HEK293 (cell line): ENCODE data around the gene ASXL1.

Experiments used
- CTCF ChIA-PET: fragments of 350-600 bp; formaldehyde crosslinking; extraction: SDS; loops from one replicate; lab custom pipeline; 2021; ENCODE audit warnings: antibody characterized with exemption; lab: Yijun Ruan, JAX
- POLR2A ChIA-PET: fragments of 300-600 bp; formaldehyde crosslinking; extraction: SDS; loops from one replicate; lab custom pipeline; 2020; ENCODE audit warnings: antibody characterized with exemption, inconsistent platforms; lab: Yijun Ruan, JAX
- H3K27ac ChIP-seq: fragments of 200-500 bp; sonication (Bioruptor generic); 2 replicates; pipeline ENCODE4 v1.5.1; 2014; ENCODE audit warnings: low read depth, low read length, control low read depth, inconsistent platforms; ENCODE audit errors: extremely low read depth
- H3K36me3 ChIP-seq, 2 experiments: fragments of 200-500 bp in 1 of 2; sonication (Bioruptor generic) in 1 of 2; 1 replicate in 1 of 2; 2 replicates in 1 of 2; pipeline ENCODE4 v1.5.1; 2014 to 2017; ENCODE audit warnings: inconsistent platforms in 2 of 2, low read length in 2 of 2; ENCODE audit not compliant: control insufficient read depth in 2 of 2, insufficient read depth in 1 of 2
- H3K4me1 ChIP-seq: fragments of 200-500 bp; sonication (Bioruptor generic); 2 replicates; pipeline ENCODE4 v1.5.1; 2014; ENCODE audit warnings: mild to moderate bottlenecking, low read length, inconsistent platforms; ENCODE audit not compliant: control insufficient read depth, insufficient read depth
- H3K4me3 ChIP-seq: 2 replicates; pipeline ENCODE4 v1.5.1; 2011; ENCODE audit warnings: low read depth, mild to moderate bottlenecking, control low read depth, low read length, moderate library complexity
- H3K9me3 ChIP-seq: fragments of 200-500 bp; sonication (Bioruptor generic); 2 replicates; pipeline ENCODE4 v1.5.1; 2014; ENCODE audit warnings: low read depth, low read length, inconsistent platforms; ENCODE audit not compliant: control insufficient read depth, insufficient read depth
- AEBP2 ChIP-seq: fragments of 450-650 bp; formaldehyde crosslinking; IDR thresholded peaks from 2 replicates; pipeline ENCODE4 v1.5.1; 2016; ENCODE audit warnings: missing biosample characterization, missing genetic modification characterization, borderline replicate concordance
- BCL11B ChIP-seq: fragments of 450-650 bp; formaldehyde crosslinking; IDR thresholded peaks from 2 replicates; pipeline ENCODE4 v1.5.1; 2016; ENCODE audit warnings: low read depth, missing biosample characterization, missing genetic modification characterization
- FEZF1 ChIP-seq: fragments of 450-650 bp; formaldehyde crosslinking; IDR thresholded peaks from 2 replicates; pipeline ENCODE4 v1.5.1; 2016; ENCODE audit warnings: missing biosample characterization, missing genetic modification characterization
- GLI4 ChIP-seq: fragments of 450-650 bp; formaldehyde crosslinking; IDR thresholded peaks from 2 replicates; pipeline ENCODE4 v1.5.1; 2016; ENCODE audit warnings: missing biosample characterization, missing genetic modification characterization
- GLIS2 ChIP-seq: fragments of 450-650 bp; formaldehyde crosslinking; IDR thresholded peaks from 2 replicates; pipeline ENCODE4 v1.5.1; 2016; ENCODE audit warnings: missing biosample characterization, missing genetic modification characterization
- SCRT1 ChIP-seq: fragments of 450-650 bp; formaldehyde crosslinking; IDR thresholded peaks from 2 replicates; pipeline ENCODE4 v1.5.1; 2016; ENCODE audit warnings: missing biosample characterization, missing genetic modification characterization, borderline replicate concordance
- TCF7L2 ChIP-seq: IDR thresholded peaks from 2 replicates; pipeline ENCODE4 v1.6.1; 2011; ENCODE audit warnings: low read depth, mild to moderate bottlenecking, inconsistent platforms, low read length, moderate library complexity, borderline replicate concordance
- TRIM28 ChIP-seq: IDR thresholded peaks from 2 replicates; pipeline ENCODE4 v1.6.1; 2011; ENCODE audit warnings: low read length, control low read depth, borderline replicate concordance
- ZFP3 ChIP-seq: fragments of 450-650 bp; formaldehyde crosslinking; IDR thresholded peaks from 2 replicates; pipeline ENCODE4 v1.5.1; 2016; ENCODE audit warnings: low read depth, missing biosample characterization, missing genetic modification characterization
- ZNF19 ChIP-seq: fragments of 450-650 bp; formaldehyde crosslinking; IDR thresholded peaks from 2 replicates; pipeline ENCODE4; 2016; ENCODE audit warnings: missing biosample characterization, missing genetic modification characterization, low read depth
- ZNF202 ChIP-seq: fragments of 450-650 bp; formaldehyde crosslinking; IDR thresholded peaks from 2 replicates; pipeline ENCODE4 v1.5.1; 2016; ENCODE audit warnings: missing biosample characterization, missing genetic modification characterization, borderline replicate concordance
- ZNF223 ChIP-seq: fragments of 450-650 bp; formaldehyde crosslinking; IDR thresholded peaks from 2 replicates; pipeline ENCODE4 v1.5.1; 2016; ENCODE audit warnings: missing biosample characterization, missing genetic modification characterization
- ZNF292 ChIP-seq: fragments of 450-650 bp; formaldehyde crosslinking; IDR thresholded peaks from 2 replicates; pipeline ENCODE4 v1.5.1; 2016; ENCODE audit warnings: low read depth, missing biosample characterization, missing genetic modification characterization, borderline replicate concordance
- ZNF302 ChIP-seq: fragments of 450-650 bp; formaldehyde crosslinking; IDR thresholded peaks from 2 replicates; pipeline ENCODE4 v1.5.1; 2016; ENCODE audit warnings: missing biosample characterization, missing genetic modification characterization, low read depth
- ZNF423 ChIP-seq: fragments of 450-650 bp; formaldehyde crosslinking; IDR thresholded peaks from 2 replicates; pipeline ENCODE4 v1.5.1; 2016; ENCODE audit warnings: missing biosample characterization, missing genetic modification characterization
- ZNF660 ChIP-seq: fragments of 450-650 bp; IDR thresholded peaks from 2 replicates; pipeline ENCODE4 v1.5.1; 2018; ENCODE audit warnings: missing biosample characterization, mild to moderate bottlenecking, missing genetic modification characterization
- ZNF670 ChIP-seq: fragments of 450-650 bp; formaldehyde crosslinking; IDR thresholded peaks from 2 replicates; pipeline ENCODE4 v1.5.1; 2016; ENCODE audit warnings: missing biosample characterization, missing genetic modification characterization, low read depth
- ZSCAN18 ChIP-seq: fragments of 450-650 bp; formaldehyde crosslinking; IDR thresholded peaks from 2 replicates; pipeline ENCODE4 v1.5.1; 2016; ENCODE audit warnings: missing biosample characterization, missing genetic modification characterization
- TF ChIP-seq, protein P1 (sequence below): fragments of 450-650 bp; formaldehyde crosslinking; IDR thresholded peaks from 2 replicates; pipeline ENCODE4 v1.5.1; 2016; ENCODE audit warnings: missing biosample characterization, missing genetic modification characterization
- TF ChIP-seq, protein P2 (sequence below): fragments of 450-650 bp; formaldehyde crosslinking; IDR thresholded peaks from 2 replicates; pipeline ENCODE4 v1.5.1; 2016; ENCODE audit warnings: missing biosample characterization, missing genetic modification characterization
- TF ChIP-seq, protein P3 (sequence below): fragments of 450-650 bp; formaldehyde crosslinking; conservative IDR thresholded peaks from 2 replicates; pipeline ENCODE4 v1.5.1; 2016; ENCODE audit warnings: low read depth, missing biosample characterization, missing genetic modification characterization

The ASXL1 gene

DNA sequence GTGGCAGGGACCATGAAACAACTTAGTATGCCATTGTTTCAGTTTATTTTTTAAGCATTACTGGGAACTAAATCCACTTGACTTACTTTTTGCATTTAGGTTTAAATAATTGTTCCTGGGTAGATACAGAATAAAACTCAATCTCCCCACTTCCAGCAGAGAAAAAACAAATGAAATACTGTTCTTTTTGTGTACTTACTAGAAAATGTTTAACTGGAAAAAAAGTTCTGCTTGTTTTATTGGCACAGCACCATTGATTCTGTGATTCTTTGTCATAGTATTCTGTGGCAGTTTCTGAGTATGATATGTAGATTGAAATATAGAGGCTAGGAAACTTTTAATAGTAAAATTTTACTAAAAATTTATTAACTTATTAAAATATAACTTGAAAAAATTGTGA lies 10.2 kb downstream of the ASXL1 start (continued):
- TF ChIP-seq, protein P1, sequence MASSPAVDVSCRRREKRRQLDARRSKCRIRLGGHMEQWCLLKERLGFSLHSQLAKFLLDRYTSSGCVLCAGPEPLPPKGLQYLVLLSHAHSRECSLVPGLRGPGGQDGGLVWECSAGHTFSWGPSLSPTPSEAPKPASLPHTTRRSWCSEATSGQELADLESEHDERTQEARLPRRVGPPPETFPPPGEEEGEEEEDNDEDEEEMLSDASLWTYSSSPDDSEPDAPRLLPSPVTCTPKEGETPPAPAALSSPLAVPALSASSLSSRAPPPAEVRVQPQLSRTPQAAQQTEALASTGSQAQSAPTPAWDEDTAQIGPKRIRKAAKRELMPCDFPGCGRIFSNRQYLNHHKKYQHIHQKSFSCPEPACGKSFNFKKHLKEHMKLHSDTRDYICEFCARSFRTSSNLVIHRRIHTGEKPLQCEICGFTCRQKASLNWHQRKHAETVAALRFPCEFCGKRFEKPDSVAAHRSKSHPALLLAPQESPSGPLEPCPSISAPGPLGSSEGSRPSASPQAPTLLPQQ, result no peak
- TF ChIP-seq ZNF670 (tag by site-specific recombination), result no peak

DNA sequence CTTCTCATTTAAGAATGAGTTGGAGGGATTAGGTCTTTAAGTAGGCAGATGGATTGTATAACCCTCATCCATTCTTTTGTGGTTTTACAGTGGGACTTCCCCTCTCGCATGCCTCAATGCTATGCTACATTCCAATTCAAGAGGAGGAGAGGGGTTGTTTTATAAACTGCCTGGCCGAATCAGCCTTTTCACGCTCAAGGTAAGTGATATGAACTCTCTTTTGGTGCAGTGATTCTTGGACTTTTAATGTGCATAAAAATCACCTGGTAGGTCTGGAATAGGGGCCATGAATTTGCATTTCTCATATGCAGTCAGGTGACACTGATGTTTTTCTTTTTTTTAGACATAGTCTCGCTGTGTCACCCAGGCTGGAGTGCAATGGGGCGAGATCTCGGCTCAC lies 10.8 kb downstream of the ASXL1 start:
- Histone ChIP-seq H3K27ac (no peak overlapping the region), H3K4me3 (no peak overlapping the region), H3K4me1 (peaks cover 6% of the 10 kb centered on the region), H3K9me3 (no peaks in the 10 kb centered on the region), H3K36me3 (peaks cover 22 to 49% of the 10 kb centered on the region in 2 experiments; a peak in 2 of 3 replicates)
- ChIA-PET POLR2A (interaction anchor here (0.7 to 1.5 kb wide), 2 partner anchors 10 kb away, joined by 4 read pairs; no protein-coding TSS in a partner anchor), CTCF (interaction anchor here (0.7 kb wide), 1 partner anchor 24 kb away, joined by 3 read pairs; no protein-coding TSS in a partner anchor)
- TF ChIP-seq ZFP3 (tag by site-specific recombination) (no peak), SCRT1 (tag by site-specific recombination) (no peak), ZNF202 (tag by site-specific recombination) (no peak), ZNF423 (tag by site-specific recombination) (no peak), ZSCAN18 (tag by site-specific recombination) (no peak), ZNF302 (tag by site-specific recombination) (no peak), ZNF660 (tag by site-specific recombination) (no peak), TCF7L2 (no peak), GLI4 (no peak), GLIS2 (no peak)
- TF ChIP-seq, protein P2, sequence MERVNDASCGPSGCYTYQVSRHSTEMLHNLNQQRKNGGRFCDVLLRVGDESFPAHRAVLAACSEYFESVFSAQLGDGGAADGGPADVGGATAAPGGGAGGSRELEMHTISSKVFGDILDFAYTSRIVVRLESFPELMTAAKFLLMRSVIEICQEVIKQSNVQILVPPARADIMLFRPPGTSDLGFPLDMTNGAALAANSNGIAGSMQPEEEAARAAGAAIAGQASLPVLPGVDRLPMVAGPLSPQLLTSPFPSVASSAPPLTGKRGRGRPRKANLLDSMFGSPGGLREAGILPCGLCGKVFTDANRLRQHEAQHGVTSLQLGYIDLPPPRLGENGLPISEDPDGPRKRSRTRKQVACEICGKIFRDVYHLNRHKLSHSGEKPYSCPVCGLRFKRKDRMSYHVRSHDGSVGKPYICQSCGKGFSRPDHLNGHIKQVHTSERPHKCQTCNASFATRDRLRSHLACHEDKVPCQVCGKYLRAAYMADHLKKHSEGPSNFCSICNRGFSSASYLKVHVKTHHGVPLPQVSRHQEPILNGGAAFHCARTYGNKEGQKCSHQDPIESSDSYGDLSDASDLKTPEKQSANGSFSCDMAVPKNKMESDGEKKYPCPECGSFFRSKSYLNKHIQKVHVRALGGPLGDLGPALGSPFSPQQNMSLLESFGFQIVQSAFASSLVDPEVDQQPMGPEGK, result no peak

DNA sequence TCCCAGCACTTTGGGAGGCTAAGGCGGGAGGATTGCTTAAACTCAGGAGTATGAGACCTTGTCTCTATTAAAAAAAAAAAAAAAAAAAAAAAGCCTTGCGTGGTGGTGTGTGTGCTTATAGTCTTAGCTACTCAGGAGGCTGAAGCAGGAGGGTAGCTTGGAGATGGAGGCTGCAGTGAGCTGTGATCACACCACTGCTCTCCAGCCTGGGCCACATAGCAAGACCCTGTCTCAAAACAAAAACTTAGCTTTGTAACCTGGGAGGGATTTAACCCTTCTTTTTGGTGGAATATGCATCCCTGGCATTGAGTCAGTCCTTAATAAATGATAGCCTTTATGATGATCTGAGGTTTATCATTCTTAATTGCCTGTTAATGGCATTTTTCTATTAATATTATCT lies 12.8 kb downstream of the ASXL1 start:
- CTCF ChIA-PET, result interaction anchor here (0.7 kb wide), 1 partner anchor 86 kb away, joined by 7 read pairs; no protein-coding TSS in a partner anchor
- Histone ChIP-seq H3K4me3 (no peak overlapping the region), H3K4me1 (peaks cover 6% of the 10 kb centered on the region), H3K36me3 (peaks cover 25 to 65% of the 10 kb centered on the region in 2 experiments; a peak in 2 of 3 replicates), H3K27ac (no peak overlapping the region), H3K9me3 (no peaks in the 10 kb centered on the region)
- POLR2A ChIA-PET, result interaction anchor here (1.0 to 1.1 kb wide), 2 partner anchors 12 to 100 kb away, joined by 3 to 5 read pairs; no protein-coding TSS in a partner anchor
- TF ChIP-seq TRIM28 (no peak), BCL11B (tag by site-specific recombination) (no peak), ZNF19 (tag by site-specific recombination) (no peak), FEZF1 (tag by site-specific recombination) (no peak), ZNF292 (tag by site-specific recombination) (no peak), ZNF223 (no peak), AEBP2 (tag by site-specific recombination) (no peak)
- TF ChIP-seq, protein P3, sequence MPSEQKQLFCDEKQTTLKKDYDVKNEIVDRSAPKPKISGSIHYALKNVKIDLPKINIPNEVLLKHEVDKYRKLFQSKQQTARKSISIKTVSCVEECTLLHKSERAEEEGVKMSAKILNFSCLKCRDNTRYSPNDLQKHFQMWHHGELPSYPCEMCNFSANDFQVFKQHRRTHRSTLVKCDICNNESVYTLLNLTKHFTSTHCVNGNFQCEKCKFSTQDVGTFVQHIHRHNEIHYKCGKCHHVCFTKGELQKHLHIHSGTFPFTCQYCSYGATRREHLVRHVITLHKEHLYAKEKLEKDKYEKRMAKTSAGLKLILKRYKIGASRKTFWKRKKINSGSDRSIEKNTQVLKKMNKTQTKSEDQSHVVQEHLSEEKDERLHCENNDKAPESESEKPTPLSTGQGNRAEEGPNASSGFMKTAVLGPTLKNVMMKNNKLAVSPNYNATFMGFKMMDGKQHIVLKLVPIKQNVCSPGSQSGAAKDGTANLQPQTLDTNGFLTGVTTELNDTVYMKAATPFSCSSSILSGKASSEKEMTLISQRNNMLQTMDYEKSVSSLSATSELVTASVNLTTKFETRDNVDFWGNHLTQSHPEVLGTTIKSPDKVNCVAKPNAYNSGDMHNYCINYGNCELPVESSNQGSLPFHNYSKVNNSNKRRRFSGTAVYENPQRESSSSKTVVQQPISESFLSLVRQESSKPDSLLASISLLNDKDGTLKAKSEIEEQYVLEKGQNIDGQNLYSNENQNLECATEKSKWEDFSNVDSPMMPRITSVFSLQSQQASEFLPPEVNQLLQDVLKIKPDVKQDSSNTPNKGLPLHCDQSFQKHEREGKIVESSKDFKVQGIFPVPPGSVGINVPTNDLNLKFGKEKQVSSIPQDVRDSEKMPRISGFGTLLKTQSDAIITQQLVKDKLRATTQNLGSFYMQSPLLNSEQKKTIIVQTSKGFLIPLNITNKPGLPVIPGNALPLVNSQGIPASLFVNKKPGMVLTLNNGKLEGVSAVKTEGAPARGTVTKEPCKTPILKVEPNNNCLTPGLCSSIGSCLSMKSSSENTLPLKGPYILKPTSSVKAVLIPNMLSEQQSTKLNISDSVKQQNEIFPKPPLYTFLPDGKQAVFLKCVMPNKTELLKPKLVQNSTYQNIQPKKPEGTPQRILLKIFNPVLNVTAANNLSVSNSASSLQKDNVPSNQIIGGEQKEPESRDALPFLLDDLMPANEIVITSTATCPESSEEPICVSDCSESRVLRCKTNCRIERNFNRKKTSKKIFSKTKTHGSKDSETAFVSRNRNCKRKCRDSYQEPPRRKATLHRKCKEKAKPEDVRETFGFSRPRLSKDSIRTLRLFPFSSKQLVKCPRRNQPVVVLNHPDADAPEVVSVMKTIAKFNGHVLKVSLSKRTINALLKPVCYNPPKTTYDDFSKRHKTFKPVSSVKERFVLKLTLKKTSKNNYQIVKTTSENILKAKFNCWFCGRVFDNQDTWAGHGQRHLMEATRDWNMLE (tag by site-specific recombination), result no peak
